ENCODE results near the gene MDC1.

DNA sequence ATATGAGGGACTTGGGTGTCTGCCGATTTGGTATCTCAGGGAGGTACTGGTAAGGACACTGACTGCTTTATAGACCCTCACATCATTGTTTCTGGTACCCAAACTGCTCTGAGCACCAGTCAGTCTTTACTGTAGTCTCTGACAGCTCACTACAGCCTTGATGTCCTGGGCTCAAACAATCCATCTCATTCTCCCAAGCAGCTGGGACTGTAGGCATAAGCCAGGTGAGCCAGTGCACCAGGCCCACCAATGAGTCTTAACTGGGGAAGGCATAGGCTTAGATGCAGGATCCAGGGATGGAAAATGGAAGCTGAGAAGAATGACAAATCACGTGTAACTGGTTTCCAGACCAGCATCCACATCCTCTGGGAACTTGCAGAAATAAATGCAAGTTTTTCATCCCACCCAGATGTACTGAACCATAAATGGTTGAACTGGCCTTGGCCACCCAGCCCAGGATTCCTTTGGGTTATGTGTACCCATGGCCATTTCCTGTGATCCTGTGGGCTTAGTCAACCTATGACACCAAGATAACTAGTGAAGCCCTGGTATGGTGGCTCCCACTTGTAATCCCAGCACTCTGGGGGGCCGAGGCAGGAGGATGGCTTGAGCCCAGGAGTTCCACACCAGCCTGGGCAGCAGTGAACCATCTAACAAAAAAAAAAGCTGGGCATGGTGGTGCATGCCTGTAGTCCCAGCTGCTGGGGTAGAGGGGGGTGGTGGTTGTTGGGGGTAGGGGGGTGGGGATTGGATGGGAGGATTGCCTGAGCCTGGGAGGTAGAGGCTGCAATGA is 8.8 kb upstream of the MDC1 start:
- TF ChIP-seq EZH2 (IDR thresholded peaks at IDR 0.05; ENCODE audit: borderline replicate concordance, low read depth, low read length, severe bottlenecking) (no peak), POLR2AphosphoS5 (IDR thresholded peaks at IDR 0.05; ENCODE audit: insufficient read depth, low read depth, low read length) (peak; percentile 88), POLR2A (IDR thresholded peaks at IDR 0.05; ENCODE audit: low read depth, low read length) (peak; percentile 59), GATA2 (IDR thresholded peaks at IDR 0.05; ENCODE audit: insufficient read depth, insufficient read length, low read depth, low read length) (no peak)
- TF ChIP-seq, protein P1, sequence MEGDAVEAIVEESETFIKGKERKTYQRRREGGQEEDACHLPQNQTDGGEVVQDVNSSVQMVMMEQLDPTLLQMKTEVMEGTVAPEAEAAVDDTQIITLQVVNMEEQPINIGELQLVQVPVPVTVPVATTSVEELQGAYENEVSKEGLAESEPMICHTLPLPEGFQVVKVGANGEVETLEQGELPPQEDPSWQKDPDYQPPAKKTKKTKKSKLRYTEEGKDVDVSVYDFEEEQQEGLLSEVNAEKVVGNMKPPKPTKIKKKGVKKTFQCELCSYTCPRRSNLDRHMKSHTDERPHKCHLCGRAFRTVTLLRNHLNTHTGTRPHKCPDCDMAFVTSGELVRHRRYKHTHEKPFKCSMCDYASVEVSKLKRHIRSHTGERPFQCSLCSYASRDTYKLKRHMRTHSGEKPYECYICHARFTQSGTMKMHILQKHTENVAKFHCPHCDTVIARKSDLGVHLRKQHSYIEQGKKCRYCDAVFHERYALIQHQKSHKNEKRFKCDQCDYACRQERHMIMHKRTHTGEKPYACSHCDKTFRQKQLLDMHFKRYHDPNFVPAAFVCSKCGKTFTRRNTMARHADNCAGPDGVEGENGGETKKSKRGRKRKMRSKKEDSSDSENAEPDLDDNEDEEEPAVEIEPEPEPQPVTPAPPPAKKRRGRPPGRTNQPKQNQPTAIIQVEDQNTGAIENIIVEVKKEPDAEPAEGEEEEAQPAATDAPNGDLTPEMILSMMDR (IDR thresholded peaks at IDR 0.05; ENCODE audit: extremely low read depth in 1 of 2, insufficient read depth in 1 of 2, low read depth in 1 of 2, low read length in 2 of 2), result no peak

All from endothelial cell of umbilical vein (primary cell).